HUES64 (cell line): ENCODE measurements around the gene CNTN4.

Experiments
- H3K27ac ChIP-seq: 2 replicates; pipeline ENCODE4 v1.7.0; 2013; ENCODE audit warnings: low read depth, low read length, inconsistent platforms
- H3K27me3 ChIP-seq: 2 replicates; pipeline ENCODE4 v1.6.1; 2013; ENCODE audit warnings: mild to moderate bottlenecking, low read length; ENCODE audit not compliant: insufficient read depth
- H3K36me3 ChIP-seq: 2 replicates; pipeline ENCODE4 v1.6.1; 2013; ENCODE audit warnings: mild to moderate bottlenecking, low read length; ENCODE audit not compliant: insufficient read depth
- H3K4me1 ChIP-seq: 2 replicates; pipeline ENCODE4 v1.6.1; 2013; ENCODE audit warnings: mild to moderate bottlenecking, low read length, moderate library complexity; ENCODE audit not compliant: insufficient read depth
- H3K4me3 ChIP-seq: 2 replicates; pipeline ENCODE4 v1.5.1; 2013; ENCODE audit warnings: mild to moderate bottlenecking, low read length, moderate library complexity
- H3K9ac ChIP-seq: 2 replicates; pipeline ENCODE4 v1.6.1; 2013; ENCODE audit warnings: mild to moderate bottlenecking, low read depth, low read length
- H3K9me3 ChIP-seq: 2 replicates; pipeline ENCODE4 v1.6.1; 2013; ENCODE audit warnings: low read depth, low read length; ENCODE audit not compliant: insufficient read depth
- WGBS: fragments of 150-250, 120-280 bp; methylation state at CpG from one replicate; pipeline ENCODE4 v1.1.7; 2013; ENCODE audit warnings: missing lambda C conversion rate; 5-methylcytosine and 5-hydroxymethylcytosine counted together

The CNTN4 gene

DNA sequence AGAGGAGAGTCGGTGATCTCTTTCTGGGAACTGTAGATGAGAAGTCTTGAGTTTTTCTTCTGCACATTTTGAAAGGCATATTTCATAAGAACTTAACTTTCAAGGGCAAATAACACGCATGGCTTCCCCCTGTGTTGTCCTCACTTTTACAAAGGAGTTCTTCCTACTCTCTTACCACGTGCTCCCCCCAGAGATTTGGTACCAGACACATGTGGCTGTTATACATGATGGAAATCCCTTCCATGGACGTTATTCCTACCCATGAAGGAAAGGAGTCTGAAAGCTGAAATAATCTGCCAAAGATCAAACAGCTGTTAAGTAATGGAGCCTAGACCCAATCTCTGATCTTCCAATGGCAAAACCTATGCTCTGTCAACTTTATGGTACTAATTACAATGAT is 1007.1 kb downstream of the CNTN4 start:
- Histone ChIP-seq H3K4me3 (no peak overlapping the region), H3K27me3 (no peaks in the 10 kb centered on the region), H3K9me3 (no peaks in the 10 kb centered on the region), H3K27ac (no peak overlapping the region), H3K36me3 (no peaks in the 10 kb centered on the region), H3K9ac (no peak overlapping the region), H3K4me1 (peaks cover 5% of the 10 kb centered on the region)
- 76% methylated on average over 3 of the region's 4 CpGs for WGBS

DNA sequence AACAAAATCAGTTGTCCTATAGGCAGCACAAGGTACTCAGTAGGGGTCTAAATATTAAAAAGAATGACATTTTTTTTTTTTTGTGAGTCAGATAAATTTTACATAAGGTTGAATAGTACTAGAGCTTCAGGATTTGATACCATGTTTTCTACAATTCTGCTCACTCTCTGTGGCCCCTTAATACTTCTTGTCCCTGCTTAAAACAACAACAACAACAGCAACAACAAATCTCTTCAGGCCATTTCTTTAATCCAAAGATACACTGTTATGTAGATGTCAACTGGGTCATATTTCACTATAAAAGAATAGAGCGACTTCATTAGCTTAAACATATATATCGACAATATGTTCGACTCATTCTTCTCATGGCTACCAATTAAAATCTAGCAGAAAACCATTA is 1008.5 kb downstream of the CNTN4 start:
- 100% methylated on average over 3 of the region's 3 CpGs for WGBS
- H3K4me3 ChIP-seq = no peak overlapping the region
- no peak overlapping the region for H3K27ac ChIP-seq
- no peaks in the 10 kb centered on the region for H3K9me3 ChIP-seq
- peaks cover 5% of the 10 kb centered on the region for H3K4me1 ChIP-seq
- no peaks in the 10 kb centered on the region for H3K27me3 ChIP-seq
- H3K9ac ChIP-seq = no peak overlapping the region
- no peaks in the 10 kb centered on the region for H3K36me3 ChIP-seq
